Choroid plexus epithelial cell (primary cell): ENCODE data around the gene ZBED4.

ENCODE experiments used
- DNase-seq: peaks from one replicate; pipeline ENCODE4 v3.0.0-alpha.2; 2010; ENCODE audit warnings: low read depth
- H3K4me3 ChIP-seq: 2 replicates; pipeline ENCODE4 v1.5.1; 2011; ENCODE audit warnings: low read depth, mild to moderate bottlenecking, control low read depth, low read length, moderate library complexity
- CTCF ChIP-seq: conservative IDR thresholded peaks from 2 replicates; pipeline ENCODE4 v1.5.1; 2011; ENCODE audit warnings: low read depth, mild to moderate bottlenecking, control low read depth, inconsistent platforms, low read length, moderate library complexity

ZBED4 gene

GRCh38 chr22:49894322-49895054, 40.8 kb downstream of the ZBED4 start:
- no peak for TF ChIP-seq CTCF
- no peak overlapping the region for H3K4me3 ChIP-seq
- DNase-seq, result no peak

GRCh38 chr22:49896201-49896600, 42.6 kb downstream of the ZBED4 start:
- no peak for DNase-seq
- no peak overlapping the region for H3K4me3 ChIP-seq
- TF ChIP-seq CTCF, result no peak

GRCh38 chr22:49897015-49897684, 43.5 kb downstream of the ZBED4 start:
- no peak overlapping the region for H3K4me3 ChIP-seq
- TF ChIP-seq CTCF, result no peak
- no peak for DNase-seq

- TF ChIP-seq CTCF, result no peak
- DNase-seq, result no peak
- H3K4me3 ChIP-seq, result no peak overlapping the region
Observed at GRCh38 chr22:49899530-49899929, 45.9 kb downstream of the ZBED4 start.

- no peak for DNase-seq
- H3K4me3 ChIP-seq, result no peak overlapping the region
- TF ChIP-seq CTCF, result no peak
Observed at GRCh38 chr22:49900441-49901230, 47.0 kb downstream of the ZBED4 start.

GRCh38 chr22:49901457-49901856, 47.8 kb downstream of the ZBED4 start:
- no peak overlapping the region for H3K4me3 ChIP-seq
- no peak for DNase-seq
- TF ChIP-seq CTCF, result no peak
